ENCODE data around the gene ANXA11.

GRCh38 chr10:80153460-80153859 lies 51.9 kb downstream of the ANXA11 start:
- TF ChIP-seq POLR2A (IDR thresholded peaks at IDR 0.05) (no peak), CTCF (IDR thresholded peaks at IDR 0.05) (no peak)

Data from testis (tissue), 2 donors.